Ovary (tissue), 3 donors: ENCODE measurements around the gene GPR68.
"Not testable (repeated sequence)": the region's sequence is repeated elsewhere in the genome, so short reads cannot be mapped to it uniquely, and the experiment has no call there.

Source experiments
- EP300 ChIP-seq: sonication (generic); formaldehyde crosslinking; IDR thresholded peaks from one replicate; pipeline ENCODE4 v1.6.1; 2017; ENCODE audit warnings: antibody characterized with exemption
- POLR2A ChIP-seq: fragments of 450-650 bp; IDR thresholded peaks from one replicate; pipeline ENCODE4 v1.6.1; 2017; ENCODE audit warnings: antibody characterized with exemption, mild to moderate bottlenecking, moderate library complexity
- TF ChIP-seq, protein P1 (sequence below), 3 donors: fragments of 450-650 bp in 2 of 3; fragments of 200-600 bp in 1 of 3; IDR thresholded peaks; one replicate each; pipeline versions ENCODE4 v1.5.1 to v1.8.0; 2016 to 2022; ENCODE audit warnings: antibody characterized with exemption in 3 of 3, mild to moderate bottlenecking in 1 of 3
- donor health status: DM: no; HTN: no; CAD: no.

DNA sequence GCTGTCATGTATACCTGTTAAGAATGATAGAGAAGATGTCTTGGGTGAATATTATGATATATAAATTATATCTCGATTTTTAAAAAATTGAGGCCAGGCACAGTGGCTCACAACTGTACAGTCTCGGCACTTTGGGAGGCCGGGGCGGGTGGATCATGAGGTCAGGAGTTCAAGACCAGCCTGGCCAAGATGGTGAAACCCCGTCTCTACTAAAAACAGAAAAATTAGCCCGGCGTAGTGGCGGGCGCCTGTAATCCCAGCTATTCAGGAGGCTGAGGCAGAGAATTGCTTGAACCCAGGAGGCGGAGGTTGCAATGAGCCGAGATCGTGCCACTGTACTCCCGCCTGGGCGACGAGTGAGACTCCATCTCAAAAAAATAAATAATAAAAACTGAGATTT, 21.8 kb upstream of the GPR68 start:
- TF ChIP-seq, protein P1, sequence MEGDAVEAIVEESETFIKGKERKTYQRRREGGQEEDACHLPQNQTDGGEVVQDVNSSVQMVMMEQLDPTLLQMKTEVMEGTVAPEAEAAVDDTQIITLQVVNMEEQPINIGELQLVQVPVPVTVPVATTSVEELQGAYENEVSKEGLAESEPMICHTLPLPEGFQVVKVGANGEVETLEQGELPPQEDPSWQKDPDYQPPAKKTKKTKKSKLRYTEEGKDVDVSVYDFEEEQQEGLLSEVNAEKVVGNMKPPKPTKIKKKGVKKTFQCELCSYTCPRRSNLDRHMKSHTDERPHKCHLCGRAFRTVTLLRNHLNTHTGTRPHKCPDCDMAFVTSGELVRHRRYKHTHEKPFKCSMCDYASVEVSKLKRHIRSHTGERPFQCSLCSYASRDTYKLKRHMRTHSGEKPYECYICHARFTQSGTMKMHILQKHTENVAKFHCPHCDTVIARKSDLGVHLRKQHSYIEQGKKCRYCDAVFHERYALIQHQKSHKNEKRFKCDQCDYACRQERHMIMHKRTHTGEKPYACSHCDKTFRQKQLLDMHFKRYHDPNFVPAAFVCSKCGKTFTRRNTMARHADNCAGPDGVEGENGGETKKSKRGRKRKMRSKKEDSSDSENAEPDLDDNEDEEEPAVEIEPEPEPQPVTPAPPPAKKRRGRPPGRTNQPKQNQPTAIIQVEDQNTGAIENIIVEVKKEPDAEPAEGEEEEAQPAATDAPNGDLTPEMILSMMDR (IDR thresholded peaks at IDR 0.05): not testable (repeated sequence)
- not testable (repeated sequence) for TF ChIP-seq POLR2A, EP300
